GM18526 (cell line): ENCODE results near the gene TRIP13.

Source experiments
- POLR2A ChIP-seq: IDR thresholded peaks from 3 replicates; pipeline ENCODE4 v1.6.1; 2011; ENCODE audit not compliant: insufficient read length; ENCODE audit errors: extremely low read depth

TRIP13 gene

DNA sequence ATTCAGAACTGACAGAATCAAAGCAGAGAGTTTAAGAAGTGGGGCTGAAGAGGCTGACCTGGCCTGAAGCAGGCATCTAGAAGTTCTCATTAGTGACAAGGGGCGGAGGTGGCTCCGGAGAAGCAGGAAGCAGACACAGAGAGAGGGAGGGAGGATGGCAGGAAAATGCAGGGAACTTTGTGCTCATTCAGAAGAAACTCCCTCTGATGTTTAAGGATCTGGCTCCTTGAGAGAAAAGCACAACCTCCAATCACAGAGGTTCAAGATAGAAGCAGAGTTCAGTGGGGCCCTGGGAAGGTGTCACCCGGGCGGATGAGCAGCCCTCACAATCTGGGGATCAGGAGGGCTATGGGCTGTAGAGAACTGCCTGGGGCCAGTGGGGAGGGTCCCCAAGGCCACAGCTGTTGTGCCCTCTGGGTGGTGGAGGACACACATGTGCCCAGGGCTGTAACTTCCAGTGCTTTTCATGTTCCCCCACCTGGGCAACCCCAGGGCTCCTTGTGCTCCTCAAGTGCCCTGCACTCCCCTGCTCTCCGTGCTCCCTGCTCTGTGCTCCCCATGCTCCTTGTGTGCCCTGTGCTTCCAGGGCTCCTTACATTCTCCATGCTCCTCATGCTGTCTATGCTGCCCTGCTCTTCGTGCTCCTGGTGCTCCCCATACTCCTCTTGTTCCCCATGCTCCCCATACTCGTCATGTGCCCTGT, 51.4 kb downstream of the TRIP13 start:
- TF ChIP-seq POLR2A, result no peak

DNA sequence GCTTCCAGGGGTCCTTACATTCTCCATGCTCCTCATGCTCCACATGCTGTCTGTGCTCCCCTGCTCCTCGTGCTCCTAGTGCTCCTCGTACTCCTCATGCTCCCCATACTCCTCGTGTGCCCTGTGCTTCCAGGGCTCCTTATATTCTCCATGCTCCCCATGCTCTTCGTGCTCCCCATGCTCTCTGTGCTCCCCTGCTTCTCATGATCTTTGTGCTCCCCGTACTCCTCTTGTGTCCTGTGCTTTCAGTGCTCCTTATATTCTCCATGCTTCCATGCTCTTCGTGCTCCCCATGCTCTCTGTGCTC, 51.9 kb downstream of the TRIP13 start:
- TF ChIP-seq POLR2A, result no peak

DNA sequence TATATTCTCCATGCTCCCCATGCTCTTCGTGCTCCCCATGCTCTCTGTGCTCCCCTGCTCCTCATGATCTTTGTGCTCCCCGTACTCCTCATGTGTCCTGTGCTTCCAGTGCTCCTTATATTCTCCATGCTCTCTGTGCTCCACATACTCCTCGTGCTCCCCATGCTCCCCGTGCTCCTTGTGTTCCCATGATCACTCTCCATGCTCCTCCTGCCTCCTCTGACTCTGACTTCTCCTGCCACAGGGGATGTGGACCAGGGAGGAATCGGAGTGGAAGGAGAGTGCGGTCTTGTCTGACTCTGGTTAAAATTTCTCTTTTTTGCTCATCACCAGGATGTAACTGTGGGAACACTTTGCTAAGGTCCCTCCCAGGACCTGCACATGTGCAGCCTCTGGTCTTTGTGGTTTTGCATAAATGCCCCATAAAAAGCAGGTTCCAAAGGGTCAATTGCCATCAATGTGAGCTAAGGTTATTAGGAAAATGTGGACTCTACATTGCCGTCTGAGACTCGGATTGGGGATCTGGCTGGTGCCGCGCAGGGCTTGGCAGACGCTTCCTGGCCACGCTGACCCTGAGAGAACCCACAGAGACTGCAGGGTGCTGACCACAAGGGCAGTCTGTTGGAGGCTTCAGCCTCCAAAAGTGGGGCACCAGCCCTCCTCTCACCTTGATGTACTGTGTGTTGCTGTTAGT, 52.5 kb downstream of the TRIP13 start:
- TF ChIP-seq POLR2A, result no peak

DNA sequence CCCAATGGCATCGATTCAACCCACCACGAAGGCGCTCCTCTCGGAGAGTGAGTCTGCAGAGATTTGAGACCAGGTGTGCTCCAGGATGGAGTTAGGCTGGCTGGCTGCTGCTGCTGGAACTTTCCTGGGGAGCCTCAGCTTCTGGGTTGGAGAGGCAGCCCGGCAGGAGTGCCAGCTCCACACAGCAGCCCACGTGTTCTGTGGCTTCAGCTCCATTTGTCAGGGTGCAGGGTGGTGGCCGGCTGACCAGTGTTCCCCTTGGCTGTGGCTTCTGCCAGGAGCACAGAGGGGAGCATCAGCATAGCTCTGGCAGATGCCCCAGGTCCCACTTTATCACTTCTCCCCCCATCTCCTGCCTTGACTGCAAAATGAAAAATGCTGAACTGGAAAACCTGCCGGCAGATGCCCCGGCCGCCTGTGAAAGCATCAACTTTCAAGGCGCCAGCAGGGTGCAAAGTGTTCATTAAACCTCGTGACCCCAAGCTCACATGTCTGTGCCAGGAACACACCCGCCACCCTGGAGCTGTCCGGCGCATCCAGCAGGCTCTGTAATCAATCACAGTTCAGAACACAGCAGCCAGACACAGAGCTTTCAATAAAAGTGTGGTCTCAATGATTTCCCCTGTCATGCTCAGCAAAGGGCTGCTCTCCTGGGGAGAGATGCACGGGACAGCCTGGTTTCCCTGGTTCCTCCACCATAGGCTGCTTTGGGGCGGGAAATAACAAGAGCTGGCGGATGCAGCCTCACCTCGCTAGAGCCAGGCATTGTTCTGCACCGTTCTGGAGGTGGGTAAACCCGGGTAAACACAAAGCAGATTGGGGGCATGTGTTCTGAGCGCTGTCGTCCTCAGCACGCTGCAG, 53.2 kb downstream of the TRIP13 start:
- TF ChIP-seq POLR2A, result no peak

DNA sequence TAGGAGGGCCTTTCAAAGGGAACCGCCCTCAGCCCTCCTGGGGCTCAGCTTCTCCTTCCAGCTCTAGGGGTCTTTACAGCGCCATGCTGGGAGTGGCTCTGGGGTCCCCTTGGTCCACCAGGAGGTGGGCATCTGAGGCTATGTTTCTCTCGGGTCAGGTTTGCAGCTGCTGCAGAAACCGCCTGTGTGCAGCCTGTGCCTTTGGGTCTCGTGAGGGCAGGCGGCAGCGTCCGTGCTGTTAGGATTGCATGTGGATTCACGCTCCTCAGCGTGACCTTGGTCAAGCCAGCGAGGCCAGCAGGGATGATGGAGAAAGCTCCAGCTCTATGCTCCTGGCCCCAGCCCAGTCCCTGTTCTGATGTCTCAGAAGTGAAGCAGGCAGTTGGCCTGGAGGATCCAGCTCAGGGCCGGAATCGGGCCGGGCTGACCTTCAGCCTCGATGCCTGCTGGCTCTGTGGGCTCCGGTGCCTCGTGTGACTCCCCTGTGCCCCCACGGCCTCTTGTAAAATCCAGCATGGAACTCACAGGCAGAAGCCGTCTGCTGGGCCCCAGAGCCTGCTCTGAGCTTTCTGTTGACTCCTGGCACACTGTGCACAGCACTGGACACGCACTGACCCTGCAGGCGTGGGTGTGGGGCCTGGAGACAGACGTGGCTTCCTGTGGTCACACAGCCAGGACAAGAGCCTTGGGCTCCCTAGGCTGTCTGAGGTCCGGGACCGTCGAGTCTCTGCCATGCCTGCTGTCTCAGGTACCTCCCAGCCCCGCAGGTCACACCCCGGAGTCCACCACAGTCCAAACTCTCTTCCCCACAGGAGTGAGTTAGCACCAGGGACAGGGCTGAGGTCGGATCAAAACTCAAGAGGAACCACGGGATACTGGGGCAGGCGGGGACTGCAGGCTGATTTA, 54.3 kb downstream of the TRIP13 start:
- no peak for TF ChIP-seq POLR2A

DNA sequence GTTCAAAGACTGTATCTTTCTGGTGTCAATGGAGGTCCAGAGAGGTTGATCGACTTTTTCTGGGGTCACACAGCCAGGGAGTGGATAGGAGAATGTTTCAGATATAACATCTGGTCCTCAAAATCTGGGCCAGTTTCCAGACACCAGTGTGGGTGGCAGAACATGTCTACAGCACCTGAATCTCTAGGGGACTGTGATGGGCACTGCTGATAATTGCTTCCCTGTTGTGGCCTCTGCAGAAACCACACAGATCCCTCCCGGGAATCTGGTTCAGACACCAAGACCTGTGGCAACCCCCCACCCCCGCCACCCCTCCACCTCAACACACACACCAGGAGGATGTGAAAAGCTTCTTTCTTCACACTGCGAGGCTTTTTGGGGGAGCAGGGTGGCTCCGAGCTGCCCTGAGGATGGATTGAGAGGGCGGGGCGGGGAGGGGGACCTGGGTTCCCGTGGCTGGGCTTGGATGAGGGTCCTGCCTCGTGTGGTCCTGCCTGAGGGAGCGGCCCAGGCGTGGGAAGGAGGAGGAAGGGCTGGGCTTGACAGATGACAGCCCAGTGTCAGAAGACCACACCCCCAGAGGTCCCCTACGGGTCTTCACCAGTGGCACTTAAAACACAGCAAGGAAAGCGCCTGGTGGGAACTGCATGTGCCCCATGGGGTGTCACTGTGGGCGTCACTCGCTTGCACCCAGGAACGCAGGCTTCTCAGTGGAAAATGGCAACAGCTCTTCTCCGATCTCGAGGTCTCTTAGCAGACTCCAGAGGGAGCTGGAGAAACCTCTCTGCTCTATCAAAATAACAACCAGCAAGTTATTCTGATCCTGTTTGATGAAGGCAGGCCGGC, 55.2 kb downstream of the TRIP13 start:
- no peak for TF ChIP-seq POLR2A

DNA sequence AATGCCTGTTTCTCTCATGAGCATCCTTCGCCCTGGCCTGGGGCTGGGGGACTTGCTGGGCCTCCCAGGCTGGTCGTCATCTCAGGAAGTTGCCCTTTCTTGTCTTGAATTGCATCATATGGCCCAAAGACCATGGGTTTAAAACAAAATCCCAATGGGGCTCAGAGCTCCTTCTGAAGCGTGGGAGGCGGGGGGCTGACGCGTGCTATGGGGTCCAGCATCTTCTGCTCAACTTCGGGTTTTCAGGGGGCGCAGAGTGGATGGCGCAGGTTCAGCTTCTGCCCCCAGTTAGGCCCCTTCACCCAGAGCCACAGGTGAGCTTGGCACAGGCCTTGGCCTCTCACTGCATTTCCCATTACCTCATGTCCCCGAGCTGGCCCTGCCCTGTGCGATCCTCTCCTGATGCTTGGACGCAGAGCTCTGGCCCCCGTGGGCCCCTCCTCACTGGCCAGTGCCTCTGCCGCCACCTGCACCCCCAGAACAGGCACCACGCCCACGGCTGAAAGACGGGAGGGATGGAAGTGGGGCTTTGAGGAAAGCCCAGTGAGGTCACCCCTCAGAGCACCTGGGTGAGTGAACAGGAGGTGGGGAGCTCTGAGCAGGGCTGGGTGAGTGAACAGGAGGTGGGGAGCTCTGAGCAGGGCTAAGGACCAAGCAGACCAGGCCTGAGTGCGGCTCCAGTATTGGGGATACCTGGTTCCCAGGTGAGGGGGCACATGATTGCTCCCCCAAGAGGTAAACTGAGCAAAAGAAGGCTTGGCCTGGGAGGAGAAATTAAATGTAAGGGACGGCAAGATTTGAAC, 56.0 kb downstream of the TRIP13 start:
- TF ChIP-seq POLR2A, result no peak

DNA sequence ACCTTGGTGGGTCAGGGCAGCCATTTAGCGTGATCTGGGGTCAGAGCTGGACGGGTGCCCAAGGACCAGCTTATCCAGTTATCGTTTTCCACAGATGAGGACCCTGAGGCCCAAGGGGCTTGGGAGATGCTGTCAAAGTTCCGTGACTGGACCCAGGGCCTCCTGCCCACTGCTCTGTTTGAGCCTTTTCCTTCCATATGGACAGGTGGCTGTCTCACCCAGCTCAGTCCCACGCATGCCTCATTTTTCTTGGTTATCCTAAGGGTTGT, 56.5 kb downstream of the TRIP13 start:
- no peak for TF ChIP-seq POLR2A

DNA sequence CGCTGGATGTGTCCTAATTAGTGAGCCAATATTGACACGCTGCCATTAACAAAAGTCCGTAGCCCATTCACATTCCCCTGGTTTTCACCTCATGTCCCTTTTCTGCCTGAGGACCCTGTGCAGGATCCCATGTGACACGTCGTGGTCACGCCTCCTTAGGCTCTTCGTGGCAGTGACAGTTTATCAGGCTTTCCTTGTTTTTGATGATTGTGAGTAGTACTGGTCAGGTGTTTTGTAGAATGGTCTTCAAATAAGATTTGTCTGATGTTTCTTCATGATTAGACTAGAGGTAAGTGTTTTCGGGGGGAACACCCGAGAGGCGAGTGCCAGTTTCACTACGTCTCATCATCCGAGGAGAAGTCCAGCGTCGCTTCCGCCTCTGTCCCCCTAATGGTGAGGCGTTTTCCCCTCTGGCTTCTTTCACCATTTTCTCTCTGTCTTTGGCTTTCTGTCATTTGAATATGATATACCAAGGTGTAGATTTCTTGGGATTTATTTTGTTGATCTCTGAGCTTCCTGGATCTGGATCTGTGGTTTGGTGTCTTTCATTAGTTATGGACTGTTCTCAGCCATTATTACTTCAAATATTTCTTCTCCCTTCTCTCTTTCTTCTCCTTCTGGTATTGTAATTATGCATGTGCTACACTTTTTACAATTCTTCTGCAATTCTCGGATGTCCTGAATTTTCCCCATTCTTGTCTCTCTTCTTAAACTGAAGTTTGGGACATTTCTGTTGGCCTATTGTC, 57.3 kb downstream of the TRIP13 start:
- TF ChIP-seq POLR2A, result no peak

DNA sequence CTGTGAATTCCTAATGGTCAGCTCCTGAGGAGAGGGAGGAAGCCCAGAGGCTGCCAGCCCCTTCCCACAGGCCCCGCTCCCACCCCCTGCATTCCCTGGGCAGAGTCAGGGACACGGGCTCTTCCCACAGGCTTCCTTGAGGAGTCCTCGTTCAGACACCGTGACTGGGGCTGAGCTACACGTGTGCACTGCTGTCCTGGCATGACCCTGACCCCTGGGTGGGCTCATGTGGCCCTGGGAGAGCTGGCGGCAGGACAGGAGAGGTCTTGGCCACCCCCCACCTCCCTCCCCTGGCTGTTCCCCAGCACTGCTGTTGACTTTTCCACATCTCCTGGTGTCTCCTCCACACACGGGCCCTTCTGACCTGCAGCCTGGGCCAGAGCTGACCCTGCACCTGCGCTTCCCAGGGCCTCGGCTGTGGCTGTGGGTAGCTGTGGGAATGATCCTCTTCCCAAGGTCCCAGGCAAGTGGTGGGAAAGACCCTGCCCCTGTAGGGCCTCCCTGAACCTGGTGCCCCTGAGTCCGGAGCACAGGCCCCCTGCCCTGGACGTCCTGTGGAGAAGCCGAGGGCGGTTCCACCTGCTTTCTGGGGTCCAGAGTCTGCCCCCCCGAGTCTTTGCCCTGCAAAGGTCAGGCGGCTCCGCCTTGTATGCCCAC, 59.4 kb downstream of the TRIP13 start:
- no peak for TF ChIP-seq POLR2A

DNA sequence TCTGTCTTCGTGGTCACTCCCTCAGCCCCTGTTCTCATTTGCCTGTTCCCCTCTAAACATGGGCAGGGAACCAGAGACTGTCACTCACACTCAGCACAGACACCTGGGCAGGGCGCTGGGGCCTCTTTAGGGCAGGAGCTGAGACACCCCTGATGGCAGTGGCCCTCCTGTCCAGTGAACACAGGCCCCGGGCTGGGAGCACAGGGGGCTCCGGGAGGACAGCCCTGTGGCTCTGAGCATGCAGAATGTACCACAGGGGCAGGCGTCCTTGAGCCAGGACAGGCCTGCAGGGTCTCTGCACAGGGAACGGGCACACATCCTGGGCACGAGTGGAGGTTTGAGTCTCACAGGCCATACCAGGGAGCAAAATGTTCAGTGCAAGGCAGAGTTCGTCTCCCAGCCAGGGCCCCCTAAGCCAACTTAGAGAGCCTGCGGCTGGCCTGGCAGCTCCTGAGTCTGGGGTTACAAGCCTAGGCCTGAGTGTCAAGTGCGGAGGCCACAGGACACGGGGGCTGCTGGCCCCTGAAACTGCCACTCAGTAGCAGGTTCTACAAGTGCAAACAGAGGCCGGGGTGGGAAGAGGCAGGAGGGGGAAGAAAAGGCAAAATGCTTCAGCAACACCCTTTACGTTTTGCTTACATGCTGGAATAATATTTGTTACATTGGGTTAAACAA, 60.0 kb downstream of the TRIP13 start:
- TF ChIP-seq POLR2A, result no peak
